H1 (cell line): Measurements from ENCODE around the gene PKIB. TPM values are rescaled to one million over a fixed set of nuclear protein-coding genes. Genes with fewer than 3 reads are reported as not detected.

Experiments
- CTCF ChIA-PET: fragments of 300-600 bp; sonication (Branson Sonifier 250); formaldehyde crosslinking; loops from one replicate; lab custom pipeline; 2021; ENCODE audit not compliant: partially characterized antibody; lab: Charles Lee
- POLR2A ChIA-PET: fragments of 300-600 bp; sonication (Branson Sonifier 250); formaldehyde crosslinking; loops from one replicate; lab custom pipeline; 2021; ENCODE audit warnings: inconsistent platforms; ENCODE audit not compliant: partially characterized antibody; lab: Charles Lee
- DNase-seq, 2 experiments: peaks; one replicate each; pipeline versions ENCODE4 v3.0.0 to v3.0.0-alpha.2; 2010 to 2022; ENCODE audit warnings: low spot score in 2 of 2, low read depth in 1 of 2, mixed read lengths in 1 of 2
- FAIRE-seq: peaks from 2 replicates; lab custom pipeline; 2011; peaks lifted over from hg19 to GRCh38; lab: Jason Lieb, UNC
- H2AFZ ChIP-seq: 2 replicates; pipeline ENCODE4 v1.8.1; 2012; ENCODE audit warnings: low read length, inconsistent platforms
- H2AK5ac ChIP-seq: 2 replicates; pipeline ENCODE4 v1.6.1; 2013; ENCODE audit warnings: low read depth, low read length
- H2BK120ac ChIP-seq: replicated peaks from 2 replicates; pipeline ENCODE3; 2013; ENCODE audit warnings: low read depth, low read length, inconsistent platforms
- H2BK12ac ChIP-seq: 2 replicates; pipeline ENCODE4 v1.6.1; 2013; ENCODE audit warnings: low read depth, low read length
- H2BK15ac ChIP-seq: 2 replicates; pipeline ENCODE4 v1.6.1; 2013; ENCODE audit warnings: low read length
- H2BK20ac ChIP-seq: 2 replicates; pipeline ENCODE4 v1.6.1; 2013; ENCODE audit warnings: low read length
- H2BK5ac ChIP-seq: 2 replicates; pipeline ENCODE4 v1.6.1; 2013; ENCODE audit warnings: low read depth, low read length
- H3K14ac ChIP-seq: 2 replicates; pipeline ENCODE4 v1.6.1; 2013; ENCODE audit warnings: inconsistent platforms; ENCODE audit not compliant: insufficient read length
- H3K18ac ChIP-seq: 2 replicates; pipeline ENCODE4 v1.6.1; 2013; ENCODE audit warnings: low read length; ENCODE audit errors: extremely low read depth
- H3K23ac ChIP-seq: 2 replicates; pipeline ENCODE4 v1.6.1; 2013; ENCODE audit warnings: inconsistent platforms; ENCODE audit not compliant: insufficient read length
- H3K23me2 ChIP-seq: 2 replicates; pipeline ENCODE4 v1.6.1; 2013; ENCODE audit warnings: low read depth, low read length
- H3K27ac ChIP-seq: 2 replicates; pipeline ENCODE4 v1.6.1; 2011; ENCODE audit warnings: low read depth, low read length, inconsistent platforms
- H3K27me3 ChIP-seq, 4 experiments: replicated peaks in 1 of 4; 1 replicate in 1 of 4; 2 replicates in 3 of 4; pipeline versions ENCODE4 v1.6.1 to v1.8.1; 2011 to 2013; ENCODE audit warnings: low read length in 3 of 4, mild to moderate bottlenecking in 3 of 4, inconsistent platforms in 2 of 4, mixed read lengths in 2 of 4, moderate library complexity in 1 of 4; ENCODE audit not compliant: control insufficient read depth in 3 of 4, insufficient read depth in 3 of 4; ENCODE audit errors: extremely low read depth in 1 of 4
- H3K36me3 ChIP-seq, 4 experiments: 2 replicates each; pipeline versions ENCODE4 v1.6.1 to v1.8.1; 2011 to 2013; ENCODE audit warnings: mild to moderate bottlenecking in 4 of 4, low read length in 3 of 4, moderate library complexity in 2 of 4, control low read depth in 1 of 4, inconsistent platforms in 1 of 4; ENCODE audit not compliant: insufficient read depth in 4 of 4, control insufficient read depth in 2 of 4
- H3K4ac ChIP-seq: replicated peaks from 2 replicates; pipeline ENCODE3; 2013; ENCODE audit warnings: low read length, low read depth, mixed read lengths, inconsistent platforms; ENCODE audit not compliant: insufficient read length
- H3K4me1 ChIP-seq, 4 experiments: replicated peaks in 1 of 4; 1 replicate in 1 of 4; 2 replicates in 3 of 4; pipeline versions ENCODE4 v1.6.1 to v1.8.1; 2011 to 2013; ENCODE audit warnings: low read length in 3 of 4, inconsistent platforms in 2 of 4, mixed read lengths in 1 of 4; ENCODE audit not compliant: insufficient read depth in 4 of 4, control insufficient read depth in 3 of 4
- H3K4me2 ChIP-seq, 2 experiments: 2 replicates each; pipeline versions ENCODE4 v1.6.1 to v1.8.1; 2011 to 2013; ENCODE audit warnings: low read depth in 2 of 2, low read length in 2 of 2, control low read depth in 1 of 2, inconsistent platforms in 1 of 2, mild to moderate bottlenecking in 1 of 2; ENCODE audit not compliant: insufficient read depth in 1 of 2
- H3K4me3 ChIP-seq, 4 experiments: fragments of 200-600, 300-600 bp in 1 of 4; sonication (generic), shearing (Covaris generic), sonication (Bioruptor Twin) in 1 of 4; 2 replicates each; pipeline versions ENCODE4 v1.5.1 to v1.8.1; 2011 to 2016; ENCODE audit warnings: low read length in 4 of 4, low read depth in 3 of 4, control low read depth in 2 of 4, inconsistent platforms in 2 of 4, mild to moderate bottlenecking in 2 of 4, mixed read lengths in 1 of 4, moderate library complexity in 1 of 4; ENCODE audit not compliant: insufficient read depth in 2 of 4; ENCODE audit errors: extremely low read depth in 1 of 4
- H3K56ac ChIP-seq: replicated peaks from 2 replicates; pipeline ENCODE3; 2013; ENCODE audit warnings: low read depth, mild to moderate bottlenecking, mixed read lengths, low read length, inconsistent platforms; ENCODE audit not compliant: insufficient read length
- H3K79me1 ChIP-seq: 2 replicates; pipeline ENCODE4 v1.6.1; 2013; ENCODE audit warnings: low read depth, low read length, control low read depth
- H3K79me2 ChIP-seq, 2 experiments: 2 replicates each; pipeline versions ENCODE4 v1.6.1 to v1.8.1; 2012 to 2013; ENCODE audit warnings: low read length in 2 of 2, mild to moderate bottlenecking in 2 of 2, inconsistent platforms in 1 of 2; ENCODE audit not compliant: insufficient read depth in 2 of 2, control insufficient read depth in 1 of 2
- H3K9ac ChIP-seq, 4 experiments: replicated peaks in 1 of 4; 1 replicate in 1 of 4; 2 replicates in 3 of 4; pipeline versions ENCODE4 v1.6.1 to v1.8.1; 2011 to 2013; ENCODE audit warnings: low read depth in 3 of 4, low read length in 3 of 4, control low read depth in 2 of 4, mild to moderate bottlenecking in 2 of 4, moderate library complexity in 2 of 4, inconsistent platforms in 1 of 4; ENCODE audit errors: extremely low read depth in 1 of 4
- H3K9me3 ChIP-seq, 2 experiments: 2 replicates each; pipeline versions ENCODE4 v1.6.1 to v1.8.1; 2012 to 2013; ENCODE audit warnings: mild to moderate bottlenecking in 2 of 2, moderate library complexity in 2 of 2, control low read depth in 1 of 2, inconsistent platforms in 1 of 2, low read depth in 1 of 2, low read length in 1 of 2, mixed read lengths in 1 of 2; ENCODE audit not compliant: insufficient read depth in 2 of 2
- H4K20me1 ChIP-seq, 2 experiments: replicated peaks in 1 of 2; 2 replicates each; pipeline versions ENCODE3 to v1.8.1; 2011 to 2013; ENCODE audit warnings: inconsistent platforms in 2 of 2, low read length in 2 of 2, mild to moderate bottlenecking in 1 of 2; ENCODE audit not compliant: insufficient read depth in 2 of 2, control insufficient read depth in 1 of 2
- H4K5ac ChIP-seq: 2 replicates; pipeline ENCODE4 v1.6.1; 2013; ENCODE audit warnings: low read length, low read depth, mixed read lengths, inconsistent platforms; ENCODE audit not compliant: insufficient read length
- H4K8ac ChIP-seq: 2 replicates; pipeline ENCODE4 v1.8.0; 2013; ENCODE audit warnings: mild to moderate bottlenecking, moderate library complexity, low read length, inconsistent platforms; ENCODE audit not compliant: insufficient read depth; ENCODE audit errors: extremely low read depth
- H4K91ac ChIP-seq: replicated peaks from 2 replicates; pipeline ENCODE3; 2013; ENCODE audit warnings: low read length, mixed read lengths, inconsistent platforms; ENCODE audit not compliant: insufficient read length
- ASH2L ChIP-seq: fragments of 200-600, 300-600 bp; sonication (generic); IDR thresholded peaks from one replicate; pipeline ENCODE4 v1.7.1; 2017; ENCODE audit warnings: low read length
- ATF3 ChIP-seq: IDR thresholded peaks from 2 replicates; pipeline ENCODE4 v1.6.1; 2011; ENCODE audit warnings: low read depth, mild to moderate bottlenecking, low read length; ENCODE audit not compliant: insufficient read depth
- BACH1 ChIP-seq: IDR thresholded peaks from 2 replicates; pipeline ENCODE4 v1.6.1; 2012; ENCODE audit warnings: low read length, improper control_type of control experiment
- CBX8 ChIP-seq: fragments of 300-800, 300-1000 bp; sonication (generic); IDR thresholded peaks from 2 replicates; pipeline ENCODE4 v1.7.1; 2016; ENCODE audit warnings: low read depth, low read length, borderline replicate concordance
- CHD2 ChIP-seq: IDR thresholded peaks from 2 replicates; pipeline ENCODE4 v1.6.1; 2012; ENCODE audit warnings: low read length, improper control_type of control experiment
- FOSL1 ChIP-seq: IDR thresholded peaks from 2 replicates; pipeline ENCODE4 v1.6.1; 2011; ENCODE audit warnings: mild to moderate bottlenecking, low read depth, low read length, moderate library complexity; ENCODE audit not compliant: insufficient read depth
- KDM4A ChIP-seq: IDR thresholded peaks from one replicate; pipeline ENCODE4 v1.7.1; 2012; ENCODE audit warnings: low read depth, mild to moderate bottlenecking, moderate library complexity, low read length, inconsistent platforms; ENCODE audit not compliant: severe bottlenecking
- SIX5 ChIP-seq: IDR thresholded peaks from 2 replicates; pipeline ENCODE4 v1.6.1; 2011; ENCODE audit warnings: mild to moderate bottlenecking, low read depth, low read length
- SP2 ChIP-seq: IDR thresholded peaks from 2 replicates; pipeline ENCODE4 v1.6.1; 2012; ENCODE audit warnings: mild to moderate bottlenecking, low read length, inconsistent platforms
- SP4 ChIP-seq: IDR thresholded peaks from 2 replicates; pipeline ENCODE4 v1.6.1; 2012; ENCODE audit warnings: low read length, inconsistent platforms
- TAF1 ChIP-seq: IDR thresholded peaks from 2 replicates; pipeline ENCODE4 v1.6.1; 2011; ENCODE audit warnings: mild to moderate bottlenecking, low read depth, low read length
- TEAD4 ChIP-seq: IDR thresholded peaks from 2 replicates; pipeline ENCODE4 v1.6.1; 2012; ENCODE audit warnings: low read depth, low read length, inconsistent platforms, mixed read lengths
- YY1 ChIP-seq: IDR thresholded peaks from 2 replicates; pipeline ENCODE4 v1.6.1; 2011; ENCODE audit warnings: low read depth, mild to moderate bottlenecking, low read length
- WGBS, 2 experiments: shearing (Covaris generic) in 1 of 2; methylation state at CpG; one replicate each; pipeline versions ENCODE4 v1.1.6 to v1.1.7; 2013 to 2015; ENCODE audit warnings: low lambda C conversion rate in 2 of 2, mixed read lengths in 2 of 2, inconsistent platforms in 1 of 2, low coverage in 1 of 2, missing lambda C conversion rate in 1 of 2; ENCODE audit not compliant: insufficient replicate concordance in 2 of 2, insufficient coverage in 1 of 2, insufficient read length in 1 of 2; ENCODE audit errors: extremely low coverage in 1 of 2, missing lambda C conversion rate in 1 of 2; 5-methylcytosine and 5-hydroxymethylcytosine counted together
- polyA plus RNA-seq, 7 experiments: library from polyadenylated mRNA; depleted of rRNA in 3 of 7; stranded (reverse) in 5 of 7; unstranded in 2 of 7; fragments of >200 nt in 5 of 7; fragments of 200-250 nt in 2 of 7; gene quantifications; 1 replicate in 5 of 7; 2 replicates in 1 of 7; 4 replicates in 1 of 7; pipeline versions ENCODE4 v1.2.1 to v1.2.3, GENCODE V29; 2011 to 2013; ENCODE audit warnings: missing spikeins in 2 of 7, mixed read lengths in 2 of 7
- total RNA-seq: library from RNA; stranded (reverse); fragmentation: NEBNext Ultra II Directional; extraction: Animal tissue kit (Norgen Biotek cat#: 25700); gene quantifications from 2 replicates; pipeline ENCODE4 v1.2.1, GENCODE V29; 2021

Gene PKIB
- total and polyA plus RNA-seq, 2 of the 8 experiments (the other 6 are each of a cell fraction or from before 2014, with no cell fraction given) = 13.5 to 73.3 TPM

- Histone ChIP-seq H3K4me3 (no peak overlapping the region), H2BK5ac (no peak overlapping the region), H3K27me3 (0 out of 7 replicates have a peak, but pooled peaks cover 0 to 1% (median 0%) of the 10 kb centered on the region in 4 experiments), H2BK120ac (no peak overlapping the region), H3K56ac (no peak overlapping the region), H3K23me2 (no peaks in the 10 kb centered on the region), H3K4me2 (no peak overlapping the region), H2BK20ac (no peak overlapping the region), H3K4me1 (peaks cover 0 to 4% (median 1%) of the 10 kb centered on the region in 4 experiments; a peak in 1 of 7 replicates)
- CTCF ChIA-PET = interaction anchor here (0.7 to 2.3 kb wide), 5 partner anchors 9 to 120 kb away, joined by 3 to 5 read pairs (median 3); partner anchors contain the start of gene SMPDL3A
- no peak for TF ChIP-seq KDM4A
- no peak for TF ChIP-seq ASH2L
- no peak for TF ChIP-seq SP4
- TF ChIP-seq YY1 = no peak
- no peak for TF ChIP-seq TEAD4
- no peak for TF ChIP-seq BACH1
- no peak for TF ChIP-seq SP2
- TF ChIP-seq TAF1 = no peak
- TF ChIP-seq SIX5 = no peak
- TF ChIP-seq ATF3 = no peak
- TF ChIP-seq CHD2 = no peak
- TF ChIP-seq FOSL1 = no peak
- no peak for TF ChIP-seq CBX8
- TF ChIP-seq, all 59 proteins: peak for 0
- Histone ChIP-seq H3K4ac (no peak overlapping the region), H4K5ac (no peak overlapping the region), H2AK5ac (no peak overlapping the region), H4K20me1 (no peaks in the 10 kb centered on the region), H3K23ac (no peak overlapping the region), H3K79me2 (no peaks in the 10 kb centered on the region), H3K27ac (no peak overlapping the region), H3K36me3 (no peaks in the 10 kb centered on the region), H4K8ac (no peak overlapping the region), H2AFZ (no peak overlapping the region), H2BK12ac (no peak overlapping the region), H4K91ac (no peak overlapping the region), H3K18ac (no peak overlapping the region), H2BK15ac (no peak overlapping the region), H3K79me1 (no peaks in the 10 kb centered on the region), H3K9ac (no peak overlapping the region), H3K9me3 (peaks cover 3% of the 10 kb centered on the region in 2 experiments; a peak in 1 of 4 replicates), H3K14ac (no peak overlapping the region)
- FAIRE-seq (no peak), DNase-seq (no peak)
- POLR2A ChIA-PET = no interaction called here
- WGBS, 2 experiments = 95% methylated on average over 4 of the region's 4 CpGs; no CpG with 5 or more reads in 1 of the 2 experiments
Measured at GRCh38 chr6:122749451-122750050, 139.3 kb downstream of the PKIB start.
